ENCODE measurements around the gene PARVA. TPM values are rescaled to one million over a fixed set of nuclear protein-coding genes. Genes with fewer than 3 reads are reported as not detected.

The PARVA gene
- total RNA-seq, 1 donor from 2014 or later = 106 TPM

DNA sequence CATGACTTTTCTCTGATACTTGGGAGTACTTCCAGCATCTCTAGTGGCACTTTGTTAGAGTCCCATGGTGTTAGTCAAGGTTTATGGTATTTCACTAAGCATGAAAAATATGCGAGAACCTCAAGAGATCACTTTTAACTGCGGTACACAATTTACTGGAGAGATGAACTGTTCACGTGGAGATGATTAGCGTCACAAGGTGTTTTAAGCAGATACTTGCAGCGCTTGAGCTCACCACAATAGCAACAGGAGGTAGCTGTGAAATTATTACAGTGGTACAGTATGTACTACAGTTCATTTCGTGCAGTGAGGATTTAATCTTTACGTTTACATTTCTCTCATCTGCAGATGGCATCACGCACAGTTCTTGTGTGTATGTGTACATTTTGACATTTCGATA is 4.5 kb downstream of the PARVA start:
- Histone ChIP-seq H3K79me2 (ENCODE audit: insufficient read depth, low read length) (peaks cover 89% of the 10 kb centered on the region), H3K4me1 (ENCODE audit: insufficient read depth, low read length) (peaks cover 8% of the 10 kb centered on the region), H4K20me1 (ENCODE audit: insufficient read depth, low read length) (peaks cover 69% of the 10 kb centered on the region), H2AFZ (ENCODE audit: low read depth, low read length) (no peak overlapping the region), H3K4me2 (ENCODE audit: low read length) (no peak overlapping the region), H3K4me3 (ENCODE audit: insufficient read depth, low read depth, low read length) (no peak overlapping the region), H3K27me3 (ENCODE audit: insufficient read depth, low read length) (no peaks in the 10 kb centered on the region), H3K36me3 (ENCODE audit: insufficient read depth, low read length) (peaks cover 8% of the 10 kb centered on the region), H3K27ac (ENCODE audit: low read depth, low read length) (no peak overlapping the region), H3K9ac (ENCODE audit: low read length) (no peak overlapping the region), H3K9me3 (ENCODE audit: insufficient read depth, low read depth, low read length) (no peaks in the 10 kb centered on the region)
- TF ChIP-seq, protein P1, sequence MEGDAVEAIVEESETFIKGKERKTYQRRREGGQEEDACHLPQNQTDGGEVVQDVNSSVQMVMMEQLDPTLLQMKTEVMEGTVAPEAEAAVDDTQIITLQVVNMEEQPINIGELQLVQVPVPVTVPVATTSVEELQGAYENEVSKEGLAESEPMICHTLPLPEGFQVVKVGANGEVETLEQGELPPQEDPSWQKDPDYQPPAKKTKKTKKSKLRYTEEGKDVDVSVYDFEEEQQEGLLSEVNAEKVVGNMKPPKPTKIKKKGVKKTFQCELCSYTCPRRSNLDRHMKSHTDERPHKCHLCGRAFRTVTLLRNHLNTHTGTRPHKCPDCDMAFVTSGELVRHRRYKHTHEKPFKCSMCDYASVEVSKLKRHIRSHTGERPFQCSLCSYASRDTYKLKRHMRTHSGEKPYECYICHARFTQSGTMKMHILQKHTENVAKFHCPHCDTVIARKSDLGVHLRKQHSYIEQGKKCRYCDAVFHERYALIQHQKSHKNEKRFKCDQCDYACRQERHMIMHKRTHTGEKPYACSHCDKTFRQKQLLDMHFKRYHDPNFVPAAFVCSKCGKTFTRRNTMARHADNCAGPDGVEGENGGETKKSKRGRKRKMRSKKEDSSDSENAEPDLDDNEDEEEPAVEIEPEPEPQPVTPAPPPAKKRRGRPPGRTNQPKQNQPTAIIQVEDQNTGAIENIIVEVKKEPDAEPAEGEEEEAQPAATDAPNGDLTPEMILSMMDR (IDR thresholded peaks at IDR 0.05; ENCODE audit: insufficient read depth, low read depth, low read length) = no peak
- TF ChIP-seq EZH2 (IDR thresholded peaks at IDR 0.05; ENCODE audit: insufficient read depth, low read length) = no peak
- no peak overlapping the region for H3K4me3 Mint-ChIP-seq (ENCODE audit: unreplicated experiment)
- no peak for DNase-seq (ENCODE audit: low read depth)
- peaks cover 34% of the 10 kb centered on the region for H3K4me1 Mint-ChIP-seq (ENCODE audit: low read depth, unreplicated experiment)
- H3K36me3 Mint-ChIP-seq (ENCODE audit: low read depth, unreplicated experiment) = peaks cover 17% of the 10 kb centered on the region
- H3K27me3 Mint-ChIP-seq (ENCODE audit: low read depth, unreplicated experiment) = no peaks in the 10 kb centered on the region
- FAIRE-seq = no peak
- no peak overlapping the region for H3K27ac Mint-ChIP-seq (ENCODE audit: unreplicated experiment)
- H3K9me3 Mint-ChIP-seq (ENCODE audit: unreplicated experiment) = no peaks in the 10 kb centered on the region

DNA sequence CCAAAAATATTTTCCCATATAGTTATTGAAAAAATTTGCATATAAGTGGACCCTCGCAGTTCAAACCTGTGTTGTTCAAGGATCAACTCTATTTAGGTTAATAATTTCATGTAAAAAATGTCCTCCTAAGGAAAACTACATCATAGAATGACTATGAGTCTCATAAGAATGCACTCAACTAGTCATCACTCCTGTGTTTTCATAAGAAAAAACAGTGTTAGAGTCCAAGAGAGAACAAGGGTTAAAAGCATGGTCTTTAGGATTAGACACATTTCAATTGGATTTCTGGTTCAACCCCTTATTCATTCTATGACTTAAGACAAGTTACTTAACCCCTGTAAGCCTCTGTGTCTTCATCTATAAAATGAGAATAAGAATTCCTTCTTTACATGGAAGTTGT is 5.1 kb downstream of the PARVA start:
- Mint-ChIP-seq H3K27me3 (ENCODE audit: low read depth, unreplicated experiment) (no peaks in the 10 kb centered on the region), H3K36me3 (ENCODE audit: low read depth, unreplicated experiment) (peaks cover 17% of the 10 kb centered on the region), H3K27ac (ENCODE audit: unreplicated experiment) (no peak overlapping the region), H3K9me3 (ENCODE audit: unreplicated experiment) (no peaks in the 10 kb centered on the region), H3K4me1 (ENCODE audit: low read depth, unreplicated experiment) (peaks cover 36% of the 10 kb centered on the region), H3K4me3 (ENCODE audit: unreplicated experiment) (no peak overlapping the region)
- Histone ChIP-seq H3K36me3 (ENCODE audit: insufficient read depth, low read length) (peaks cover 8% of the 10 kb centered on the region), H4K20me1 (ENCODE audit: insufficient read depth, low read length) (peaks cover 74% of the 10 kb centered on the region), H2AFZ (ENCODE audit: low read depth, low read length) (no peak overlapping the region), H3K9ac (ENCODE audit: low read length) (no peak overlapping the region), H3K27ac (ENCODE audit: low read depth, low read length) (no peak overlapping the region), H3K9me3 (ENCODE audit: insufficient read depth, low read depth, low read length) (no peaks in the 10 kb centered on the region), H3K27me3 (ENCODE audit: insufficient read depth, low read length) (no peaks in the 10 kb centered on the region), H3K4me1 (ENCODE audit: insufficient read depth, low read length) (peaks cover 5% of the 10 kb centered on the region), H3K79me2 (ENCODE audit: insufficient read depth, low read length) (peaks cover 95% of the 10 kb centered on the region), H3K4me3 (ENCODE audit: insufficient read depth, low read depth, low read length) (no peak overlapping the region), H3K4me2 (ENCODE audit: low read length) (no peak overlapping the region)
- TF ChIP-seq EZH2 (IDR thresholded peaks at IDR 0.05; ENCODE audit: insufficient read depth, low read length) = no peak
- TF ChIP-seq, protein P1 (IDR thresholded peaks at IDR 0.05; ENCODE audit: insufficient read depth, low read depth, low read length) = no peak
- no peak for FAIRE-seq
- DNase-seq (ENCODE audit: low read depth) = no peak

DNA sequence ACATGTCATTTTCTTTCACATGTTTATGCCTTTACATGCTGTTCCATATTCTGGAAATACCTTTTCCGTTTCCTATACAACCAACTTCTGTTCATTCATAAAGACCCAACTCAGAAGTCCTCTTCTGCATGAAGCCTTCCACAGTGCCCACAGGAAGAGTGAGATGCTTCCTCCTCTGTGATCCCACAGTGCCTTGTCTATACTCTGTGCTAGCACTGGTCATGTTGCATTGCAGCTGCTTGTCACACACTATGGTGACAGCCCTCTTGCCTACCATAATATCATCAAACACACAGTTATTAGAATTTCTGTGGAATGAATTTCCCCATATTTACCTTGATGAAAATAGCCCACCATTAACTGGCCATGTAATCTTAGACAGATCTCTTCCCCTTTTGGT is 8.9 kb downstream of the PARVA start:
- H3K4me1 ChIP-seq (ENCODE audit: insufficient read depth, low read length) = peaks cover 27% of the 10 kb centered on the region
- Mint-ChIP-seq H3K9me3 (ENCODE audit: unreplicated experiment) (no peaks in the 10 kb centered on the region), H3K4me1 (ENCODE audit: low read depth, unreplicated experiment) (peaks cover 40% of the 10 kb centered on the region), H3K36me3 (ENCODE audit: low read depth, unreplicated experiment) (peaks cover 14% of the 10 kb centered on the region), H3K27me3 (ENCODE audit: low read depth, unreplicated experiment) (no peaks in the 10 kb centered on the region), H3K27ac (ENCODE audit: unreplicated experiment) (no peak overlapping the region), H3K4me3 (ENCODE audit: unreplicated experiment) (no peak overlapping the region)
- no peak overlapping the region for H3K4me3 ChIP-seq (ENCODE audit: insufficient read depth, low read depth, low read length)
- no peak overlapping the region for H3K4me2 ChIP-seq (ENCODE audit: low read length)
- H3K27me3 ChIP-seq (ENCODE audit: insufficient read depth, low read length) = no peaks in the 10 kb centered on the region
- no peak overlapping the region for H2AFZ ChIP-seq (ENCODE audit: low read depth, low read length)
- DNase-seq (ENCODE audit: low read depth) (no peak), FAIRE-seq (no peak)
- H3K9me3 ChIP-seq (ENCODE audit: insufficient read depth, low read depth, low read length) = no peaks in the 10 kb centered on the region
- peaks cover 98% of the 10 kb centered on the region for H3K79me2 ChIP-seq (ENCODE audit: insufficient read depth, low read length)
- no peak overlapping the region for H3K9ac ChIP-seq (ENCODE audit: low read length)
- TF ChIP-seq, protein P1 (IDR thresholded peaks at IDR 0.05; ENCODE audit: insufficient read depth, low read depth, low read length) = no peak
- no peak for TF ChIP-seq EZH2 (IDR thresholded peaks at IDR 0.05; ENCODE audit: insufficient read depth, low read length)
- peaks cover under 1% of the 10 kb centered on the region for H3K36me3 ChIP-seq (ENCODE audit: insufficient read depth, low read length)
- peaks cover 91% of the 10 kb centered on the region for H4K20me1 ChIP-seq (ENCODE audit: insufficient read depth, low read length)
- no peak overlapping the region for H3K27ac ChIP-seq (ENCODE audit: low read depth, low read length)

Data from astrocyte (in vitro differentiated cells and primary cell).